ENCODE results near the gene FOXP2. TPM values are rescaled to one million over a fixed set of nuclear protein-coding genes. Genes with fewer than 3 reads are reported as not detected.

FOXP2 gene
- total RNA-seq, 1 experiment from 2014 or later, result 0.17 TPM

- Mint-ChIP-seq H3K27me3 (ENCODE audit: low read depth) (no peaks in the 10 kb centered on the region), H3K9me3 (no peaks in the 10 kb centered on the region), H3K36me3 (no peaks in the 10 kb centered on the region), H3K27ac (no peak overlapping the region), H3K4me1 (peaks cover 37% of the 10 kb centered on the region), H3K4me3 (no peak overlapping the region; the same call in 1 of the 2 replicates)
- CTCF ChIA-PET, result interaction anchor here (0.6 to 2.1 kb wide), 4 partner anchors 10 to 205 kb away, joined by 3 to 6 read pairs (median 4); no protein-coding TSS in a partner anchor
- TF ChIP-seq CREM (CRISPR knock-in tag; IDR thresholded peaks at IDR 0.05), result no peak
- TF ChIP-seq ATF3 (CRISPR knock-in tag; conservative IDR thresholded peaks at IDR 0.05), result no peak
- no peak for TF ChIP-seq ZNF263 (CRISPR knock-in tag; IDR thresholded peaks at IDR 0.05; ENCODE audit: low read depth)
- no peak for TF ChIP-seq GABPB1 (CRISPR knock-in tag; IDR thresholded peaks at IDR 0.05)
- TF ChIP-seq, protein P1, sequence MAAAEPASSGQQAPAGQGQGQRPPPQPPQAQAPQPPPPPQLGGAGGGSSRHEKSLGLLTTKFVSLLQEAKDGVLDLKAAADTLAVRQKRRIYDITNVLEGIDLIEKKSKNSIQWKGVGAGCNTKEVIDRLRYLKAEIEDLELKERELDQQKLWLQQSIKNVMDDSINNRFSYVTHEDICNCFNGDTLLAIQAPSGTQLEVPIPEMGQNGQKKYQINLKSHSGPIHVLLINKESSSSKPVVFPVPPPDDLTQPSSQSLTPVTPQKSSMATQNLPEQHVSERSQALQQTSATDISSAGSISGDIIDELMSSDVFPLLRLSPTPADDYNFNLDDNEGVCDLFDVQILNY (CRISPR knock-in tag; IDR thresholded peaks at IDR 0.05), result no peak
- no peak for TF ChIP-seq ATF6 (CRISPR knock-in tag; IDR thresholded peaks at IDR 0.05)
- no peak for TF ChIP-seq SP1 (CRISPR knock-in tag; conservative IDR thresholded peaks at IDR 0.05)
- no peak for TF ChIP-seq RELA (CRISPR knock-in tag; IDR thresholded peaks at IDR 0.05; ENCODE audit: borderline replicate concordance)
- no peak for TF ChIP-seq AR (CRISPR knock-in tag; IDR thresholded peaks at IDR 0.05)
- peak; percentile 30 for ATAC-seq
- POLR2A ChIA-PET, result no interaction called here
- DNase-seq (ENCODE audit: low spot score), result no peak
Measured at GRCh38 chr7:114711241-114711640, 296.6 kb downstream of the FOXP2 start.

GRCh38 chr7:114715907-114716306 lies 301.3 kb downstream of the FOXP2 start:
- POLR2A ChIA-PET, result no interaction called here
- no peak for DNase-seq (ENCODE audit: low spot score)
- Mint-ChIP-seq H3K4me1 (peaks cover 26% of the 10 kb centered on the region), H3K4me3 (no peak overlapping the region), H3K27ac (no peak overlapping the region), H3K27me3 (ENCODE audit: low read depth) (no peaks in the 10 kb centered on the region), H3K9me3 (peaks cover 6% of the 10 kb centered on the region), H3K36me3 (no peaks in the 10 kb centered on the region)
- CTCF ChIA-PET, result no interaction called here
- ATAC-seq, result no peak
- no peak for TF ChIP-seq ZNF416 (CRISPR knock-in tag; IDR thresholded peaks at IDR 0.05)
- no peak for TF ChIP-seq SMAD3 (CRISPR knock-in tag; IDR thresholded peaks at IDR 0.05; ENCODE audit: borderline replicate concordance)
- TF ChIP-seq AR (CRISPR knock-in tag; IDR thresholded peaks at IDR 0.05), result no peak
- no peak for TF ChIP-seq RORB (CRISPR knock-in tag; IDR thresholded peaks at IDR 0.05)
- TF ChIP-seq, protein P2, sequence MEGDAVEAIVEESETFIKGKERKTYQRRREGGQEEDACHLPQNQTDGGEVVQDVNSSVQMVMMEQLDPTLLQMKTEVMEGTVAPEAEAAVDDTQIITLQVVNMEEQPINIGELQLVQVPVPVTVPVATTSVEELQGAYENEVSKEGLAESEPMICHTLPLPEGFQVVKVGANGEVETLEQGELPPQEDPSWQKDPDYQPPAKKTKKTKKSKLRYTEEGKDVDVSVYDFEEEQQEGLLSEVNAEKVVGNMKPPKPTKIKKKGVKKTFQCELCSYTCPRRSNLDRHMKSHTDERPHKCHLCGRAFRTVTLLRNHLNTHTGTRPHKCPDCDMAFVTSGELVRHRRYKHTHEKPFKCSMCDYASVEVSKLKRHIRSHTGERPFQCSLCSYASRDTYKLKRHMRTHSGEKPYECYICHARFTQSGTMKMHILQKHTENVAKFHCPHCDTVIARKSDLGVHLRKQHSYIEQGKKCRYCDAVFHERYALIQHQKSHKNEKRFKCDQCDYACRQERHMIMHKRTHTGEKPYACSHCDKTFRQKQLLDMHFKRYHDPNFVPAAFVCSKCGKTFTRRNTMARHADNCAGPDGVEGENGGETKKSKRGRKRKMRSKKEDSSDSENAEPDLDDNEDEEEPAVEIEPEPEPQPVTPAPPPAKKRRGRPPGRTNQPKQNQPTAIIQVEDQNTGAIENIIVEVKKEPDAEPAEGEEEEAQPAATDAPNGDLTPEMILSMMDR (IDR thresholded peaks at IDR 0.05), result no peak
- no peak for TF ChIP-seq IRF1 (CRISPR knock-in tag; IDR thresholded peaks at IDR 0.05)
- TF ChIP-seq ELF4 (CRISPR knock-in tag; IDR thresholded peaks at IDR 0.05; ENCODE audit: low read depth), result no peak
- no peak for TF ChIP-seq ZNF532 (CRISPR knock-in tag; IDR thresholded peaks at IDR 0.05; ENCODE audit: borderline replicate concordance)
- TF ChIP-seq CREM (CRISPR knock-in tag; IDR thresholded peaks at IDR 0.05), result no peak
- no peak for TF ChIP-seq ZNF671 (CRISPR knock-in tag; IDR thresholded peaks at IDR 0.05)
- no peak for TF ChIP-seq ZNF317 (CRISPR knock-in tag; IDR thresholded peaks at IDR 0.05; ENCODE audit: borderline replicate concordance, low read depth)

Measured in WTC11 (cell line).